SU-DHL-6 (cell line): Measurements from ENCODE around the gene C5orf46.

Source experiments
- H2AFZ ChIP-seq: fragments of 200-600 bp; sonication (generic); 2 replicates; pipeline ENCODE4 v1.6.1; 2014; ENCODE audit warnings: low read depth, mild to moderate bottlenecking, moderate library complexity, mixed read lengths, antibody characterized with exemption, low read length; ENCODE audit not compliant: severe bottlenecking
- H3F3A ChIP-seq: fragments of 200-600 bp; shearing (Covaris generic); 2 replicates; pipeline ENCODE4 v1.6.0; 2016; ENCODE audit warnings: antibody characterized with exemption, mild to moderate bottlenecking; ENCODE audit not compliant: insufficient read depth
- H3K27ac ChIP-seq: fragments of 200-600 bp; sonication (generic); 2 replicates; pipeline ENCODE4 v1.5.1; 2016; ENCODE audit warnings: low read depth, mild to moderate bottlenecking, low read length, moderate library complexity, mixed read lengths
- H3K27me3 ChIP-seq: fragments of 200-600 bp; sonication (generic), shearing (Covaris generic); 2 replicates; pipeline ENCODE4 v1.6.0; 2014; ENCODE audit warnings: mild to moderate bottlenecking, low read length
- H3K36me3 ChIP-seq: fragments of 200-600 bp; sonication (generic); 2 replicates; pipeline ENCODE4 v1.6.1; 2014; ENCODE audit warnings: mild to moderate bottlenecking, low read length, mixed read lengths
- H3K4me2 ChIP-seq: fragments of 300-600, 200-600 bp; shearing (Covaris generic), sonication (generic); 2 replicates; pipeline ENCODE4 v1.6.0; 2014; ENCODE audit warnings: low read length, low read depth, mild to moderate bottlenecking; ENCODE audit not compliant: poor library complexity, severe bottlenecking
- H3K4me3 ChIP-seq: fragments of 200-600 bp; sonication (generic); 2 replicates; pipeline ENCODE4 v1.5.1; 2014; ENCODE audit warnings: antibody characterized with exemption, low read length, mild to moderate bottlenecking, mixed read lengths; ENCODE audit not compliant: insufficient read depth, poor library complexity, severe bottlenecking
- H3K79me2 ChIP-seq: fragments of 200-600 bp; sonication (generic); 2 replicates; pipeline ENCODE4 v1.6.1; 2014; ENCODE audit warnings: mild to moderate bottlenecking, low read length, moderate library complexity; ENCODE audit not compliant: insufficient read depth
- H3K9ac ChIP-seq: fragments of 200-600 bp; sonication (generic); 2 replicates; pipeline ENCODE4 v1.7.0; 2014; ENCODE audit warnings: mild to moderate bottlenecking, low read length
- H3K9me2 ChIP-seq: fragments of 200-600 bp; sonication (generic); replicated peaks from 2 replicates; pipeline ENCODE4 v1.6.1; 2014; ENCODE audit warnings: low read length; ENCODE audit not compliant: insufficient read depth
- H3K9me3 ChIP-seq: fragments of 200-600 bp; sonication (generic); 2 replicates; pipeline ENCODE4 v1.6.1; 2014; ENCODE audit warnings: low read length, mixed read lengths; ENCODE audit not compliant: insufficient read depth
- H4K20me1 ChIP-seq: fragments of 200-600 bp; sonication (generic); 2 replicates; pipeline ENCODE4 v1.6.1; 2014; ENCODE audit warnings: low read depth, mild to moderate bottlenecking, antibody characterized with exemption, low read length, moderate library complexity, mixed read lengths
- EZH2phosphoT487 ChIP-seq: fragments of 200-600 bp; sonication (generic), shearing (Covaris generic); conservative IDR thresholded peaks from 2 replicates; pipeline ENCODE4 v1.6.1; 2018; ENCODE audit warnings: mild to moderate bottlenecking, antibody characterized with exemption, low read length, moderate library complexity, mixed read lengths
- TF ChIP-seq, protein P1 (sequence below): fragments of 200-600 bp; sonication (generic); IDR thresholded peaks from one replicate; pipeline ENCODE4 v1.5.1; 2017; ENCODE audit warnings: antibody characterized with exemption, mild to moderate bottlenecking, low read length, moderate library complexity; ENCODE audit not compliant: insufficient read depth, poor library complexity, severe bottlenecking

Gene C5orf46

DNA sequence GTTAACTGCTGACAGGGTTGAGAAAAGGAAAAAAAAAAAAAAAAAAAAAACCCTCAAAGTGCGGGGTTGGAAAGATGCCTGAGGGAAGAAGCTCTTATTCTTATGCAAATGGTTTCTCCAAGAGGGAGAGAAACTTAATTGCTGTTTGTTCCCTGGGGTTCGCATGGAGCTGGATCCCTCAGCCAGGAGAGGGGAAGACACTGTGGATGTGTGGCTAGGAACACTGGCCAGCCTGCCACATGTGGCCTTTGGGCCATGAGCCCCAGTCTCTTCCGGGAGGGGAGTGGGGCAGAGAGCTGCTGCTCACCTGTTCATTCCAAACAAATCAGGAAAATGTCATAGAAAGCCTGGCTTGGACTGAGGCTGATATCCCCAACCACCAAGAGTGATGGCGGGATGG lies 37.2 kb downstream of the C5orf46 start:
- H3K27ac ChIP-seq = no peak overlapping the region
- TF ChIP-seq, protein P1, sequence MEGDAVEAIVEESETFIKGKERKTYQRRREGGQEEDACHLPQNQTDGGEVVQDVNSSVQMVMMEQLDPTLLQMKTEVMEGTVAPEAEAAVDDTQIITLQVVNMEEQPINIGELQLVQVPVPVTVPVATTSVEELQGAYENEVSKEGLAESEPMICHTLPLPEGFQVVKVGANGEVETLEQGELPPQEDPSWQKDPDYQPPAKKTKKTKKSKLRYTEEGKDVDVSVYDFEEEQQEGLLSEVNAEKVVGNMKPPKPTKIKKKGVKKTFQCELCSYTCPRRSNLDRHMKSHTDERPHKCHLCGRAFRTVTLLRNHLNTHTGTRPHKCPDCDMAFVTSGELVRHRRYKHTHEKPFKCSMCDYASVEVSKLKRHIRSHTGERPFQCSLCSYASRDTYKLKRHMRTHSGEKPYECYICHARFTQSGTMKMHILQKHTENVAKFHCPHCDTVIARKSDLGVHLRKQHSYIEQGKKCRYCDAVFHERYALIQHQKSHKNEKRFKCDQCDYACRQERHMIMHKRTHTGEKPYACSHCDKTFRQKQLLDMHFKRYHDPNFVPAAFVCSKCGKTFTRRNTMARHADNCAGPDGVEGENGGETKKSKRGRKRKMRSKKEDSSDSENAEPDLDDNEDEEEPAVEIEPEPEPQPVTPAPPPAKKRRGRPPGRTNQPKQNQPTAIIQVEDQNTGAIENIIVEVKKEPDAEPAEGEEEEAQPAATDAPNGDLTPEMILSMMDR = no peak
- no peak for TF ChIP-seq EZH2phosphoT487
- H3K27me3 ChIP-seq = no peaks in the 10 kb centered on the region
- H3K36me3 ChIP-seq = no peaks in the 10 kb centered on the region
- H3K9me3 ChIP-seq = no peaks in the 10 kb centered on the region
- H3K9ac ChIP-seq = no peak overlapping the region
- H4K20me1 ChIP-seq = no peaks in the 10 kb centered on the region
- no peaks in the 10 kb centered on the region for H3K79me2 ChIP-seq
- H3K4me3 ChIP-seq = no peak overlapping the region
- no peaks in the 10 kb centered on the region for H3K9me2 ChIP-seq
- H3K4me2 ChIP-seq = no peak overlapping the region
- H2AFZ ChIP-seq = no peak overlapping the region
- no peaks in the 10 kb centered on the region for H3F3A ChIP-seq

DNA sequence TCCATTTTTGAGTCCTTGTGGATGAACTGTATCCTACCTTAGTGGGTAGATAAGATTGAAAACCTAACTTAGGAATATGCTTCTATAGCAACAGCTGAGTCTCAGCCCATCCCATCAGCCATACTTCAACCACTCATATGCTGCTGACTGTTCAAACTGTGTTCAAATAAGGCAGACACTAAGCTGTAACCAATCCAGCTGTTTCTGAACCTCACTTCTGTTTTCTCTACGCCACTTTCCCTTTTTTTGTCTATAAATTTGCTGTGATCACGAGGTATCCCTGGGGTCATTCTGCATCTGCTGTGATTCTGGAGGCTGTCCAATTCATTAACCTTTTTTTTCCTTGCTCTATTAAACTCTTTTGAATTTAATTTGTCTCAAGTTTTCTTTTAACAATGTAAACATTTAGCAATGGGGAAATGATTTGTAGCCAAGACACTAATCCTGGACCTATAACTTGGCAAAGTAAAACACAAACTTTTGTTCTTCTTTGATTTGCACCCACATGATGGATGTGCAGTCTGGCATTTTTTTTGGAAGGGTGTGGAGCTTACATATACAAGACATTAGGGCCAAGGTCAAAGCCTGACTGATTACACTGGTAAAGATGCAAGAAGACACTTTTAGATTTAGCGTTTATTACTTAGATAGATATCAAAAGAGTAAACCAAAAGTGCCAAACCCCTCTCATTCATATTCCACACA lies 42.7 kb downstream of the C5orf46 start:
- no peak for TF ChIP-seq EZH2phosphoT487
- TF ChIP-seq, protein P1 = no peak
- H3K27me3 ChIP-seq = no peaks in the 10 kb centered on the region
- H3K27ac ChIP-seq = no peak overlapping the region
- H2AFZ ChIP-seq = no peak overlapping the region
- H3K36me3 ChIP-seq = no peaks in the 10 kb centered on the region
- no peak overlapping the region for H3K4me3 ChIP-seq
- H3K9ac ChIP-seq = no peak overlapping the region
- no peaks in the 10 kb centered on the region for H3K79me2 ChIP-seq
- H3K9me2 ChIP-seq = no peaks in the 10 kb centered on the region
- no peaks in the 10 kb centered on the region for H4K20me1 ChIP-seq
- H3F3A ChIP-seq = no peaks in the 10 kb centered on the region
- no peak overlapping the region for H3K4me2 ChIP-seq
- no peaks in the 10 kb centered on the region for H3K9me3 ChIP-seq

DNA sequence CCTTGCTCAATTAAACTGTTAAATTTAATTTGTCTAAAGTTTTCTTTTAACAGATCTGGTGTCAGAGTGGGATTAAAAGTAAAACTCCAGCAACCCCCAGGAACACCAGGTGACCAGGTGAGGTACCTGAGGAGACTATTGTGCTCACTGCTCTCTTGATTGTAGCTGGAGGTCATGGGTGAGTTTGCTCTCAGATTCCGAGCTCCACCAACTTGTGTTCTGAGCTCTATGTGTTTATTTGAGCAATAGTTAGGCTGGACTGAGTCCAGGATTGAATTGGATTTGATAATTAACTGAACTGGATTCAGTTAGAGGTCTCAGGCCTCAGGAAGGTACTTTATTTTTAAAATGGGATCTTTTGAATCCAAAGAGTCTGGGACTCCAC lies 45.7 kb downstream of the C5orf46 start:
- no peaks in the 10 kb centered on the region for H3K36me3 ChIP-seq
- no peaks in the 10 kb centered on the region for H3K79me2 ChIP-seq
- H3K4me3 ChIP-seq = no peak overlapping the region
- no peaks in the 10 kb centered on the region for H3K9me2 ChIP-seq
- no peaks in the 10 kb centered on the region for H4K20me1 ChIP-seq
- TF ChIP-seq EZH2phosphoT487 = no peak
- TF ChIP-seq, protein P1 = no peak
- no peak overlapping the region for H2AFZ ChIP-seq
- H3K4me2 ChIP-seq = no peak overlapping the region
- H3K27me3 ChIP-seq = no peaks in the 10 kb centered on the region
- H3K27ac ChIP-seq = no peak overlapping the region
- no peaks in the 10 kb centered on the region for H3K9me3 ChIP-seq
- H3K9ac ChIP-seq = no peak overlapping the region
- H3F3A ChIP-seq = no peaks in the 10 kb centered on the region
